GM21381 (cell line): Measurements from ENCODE around the gene ITM2B.
A peak's percentile ranks its signal among the peaks of the same experiment; 100 is the strongest.
"Not testable (repeated sequence)": the region's sequence is repeated elsewhere in the genome, so short reads cannot be mapped to it uniquely, and the experiment has no call there.

Experiments
- ATAC-seq: cut with Tn5 transposase; IDR thresholded peaks from one replicate; pipeline ENCODE4 v1.9.1; 2021; ENCODE audit warnings: mild to moderate bottlenecking, moderate library complexity; ENCODE audit not compliant: unreplicated experiment

ITM2B gene

DNA sequence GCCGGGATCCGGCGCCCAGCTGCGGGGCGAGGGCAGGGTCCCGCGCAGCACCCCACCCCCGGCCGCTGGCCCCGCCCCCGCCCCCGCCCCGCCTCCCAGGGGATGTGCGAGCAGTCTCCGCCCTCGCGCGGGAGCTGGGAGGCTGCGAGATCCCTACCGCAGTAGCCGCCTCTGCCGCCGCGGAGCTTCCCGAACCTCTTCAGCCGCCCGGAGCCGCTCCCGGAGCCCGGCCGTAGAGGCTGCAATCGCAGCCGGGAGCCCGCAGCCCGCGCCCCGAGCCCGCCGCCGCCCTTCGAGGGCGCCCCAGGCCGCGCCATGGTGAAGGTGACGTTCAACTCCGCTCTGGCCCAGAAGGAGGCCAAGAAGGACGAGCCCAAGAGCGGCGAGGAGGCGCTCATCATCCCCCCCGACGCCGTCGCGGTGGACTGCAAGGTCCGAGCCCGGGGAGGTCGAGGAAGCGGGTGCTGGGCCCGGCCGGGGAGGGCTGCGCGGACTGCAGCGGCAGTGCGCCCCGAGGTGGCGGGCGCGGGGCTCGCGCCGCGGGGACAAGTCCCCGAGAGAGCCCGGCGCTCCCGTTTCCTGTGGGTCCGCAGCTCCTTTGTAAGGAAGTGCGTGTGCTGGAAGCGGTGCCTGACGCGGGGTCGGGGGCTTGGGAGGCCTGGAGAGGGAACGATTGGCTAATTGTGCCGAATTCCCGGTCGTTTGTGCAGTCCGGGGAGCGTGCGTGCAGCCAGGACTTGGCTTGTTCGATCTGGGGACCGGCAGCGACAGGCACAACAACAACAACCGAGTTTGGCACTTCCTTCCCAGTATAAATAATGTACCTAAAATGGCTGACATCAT is at the start of gene ITM2B:
TSS of gene ITM2B (plus strand) at position 161 of the 843 bp plus-strand sequence. CDS start at position 316, 155 bp downstream.
- peak; percentile 49 for ATAC-seq

DNA sequence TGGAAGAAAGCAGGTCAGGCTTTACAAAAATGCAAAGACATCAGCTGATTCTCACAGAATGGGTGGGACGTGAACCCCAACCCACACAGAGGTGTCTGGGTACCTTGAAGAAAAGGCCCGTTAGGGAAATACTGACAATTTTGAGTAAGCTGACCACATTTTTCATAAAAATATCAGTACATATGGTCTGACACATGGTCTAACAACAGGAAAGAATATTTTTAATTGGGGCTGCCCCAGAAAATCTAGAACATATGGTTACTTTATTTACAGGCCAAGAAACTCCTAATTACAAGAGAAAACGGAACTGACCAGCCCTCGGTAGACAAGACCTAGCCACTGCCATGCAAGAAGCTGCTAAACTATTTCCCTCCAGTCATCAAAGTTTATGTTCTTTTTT is 48.7 kb upstream of the ITM2B start:
- ATAC-seq, result no peak

DNA sequence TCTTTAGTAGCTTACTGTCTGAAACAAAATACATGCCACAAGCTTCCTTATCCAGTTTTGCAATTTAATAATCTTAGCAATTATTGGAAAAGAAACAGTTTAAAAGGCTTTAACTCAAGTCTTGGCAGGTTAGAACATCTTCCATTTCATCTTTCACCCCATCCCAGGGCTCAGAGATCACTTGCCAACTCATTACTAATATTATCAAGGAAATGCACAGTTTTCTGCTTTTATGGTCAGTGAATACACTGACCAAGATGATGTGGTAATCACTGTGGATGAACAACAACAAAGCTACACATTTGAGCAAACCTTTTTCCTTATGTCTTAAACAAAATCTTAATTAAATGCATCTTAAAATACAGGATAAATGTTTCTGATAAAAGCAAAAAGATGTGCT is 48.0 kb upstream of the ITM2B start:
- no peak for ATAC-seq

DNA sequence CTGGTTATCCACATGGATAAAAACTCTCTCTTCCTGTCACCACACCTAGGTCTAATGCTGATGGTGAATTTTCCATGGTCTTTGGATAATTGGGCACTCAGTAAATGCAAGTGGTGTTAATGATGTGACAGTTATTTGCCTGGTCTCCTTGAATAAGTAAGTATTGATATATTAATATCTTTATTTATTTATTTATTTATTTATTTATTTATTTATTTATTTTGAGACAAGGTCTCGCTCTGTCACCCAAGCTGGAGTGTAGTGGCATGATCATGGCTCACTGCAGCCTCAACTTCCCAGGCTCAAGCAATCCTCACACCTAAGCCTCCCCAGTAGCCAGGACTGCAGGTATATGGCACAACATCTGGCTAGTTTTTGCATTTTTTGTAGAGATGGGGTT is 46.3 kb upstream of the ITM2B start:
- ATAC-seq, result no peak

DNA sequence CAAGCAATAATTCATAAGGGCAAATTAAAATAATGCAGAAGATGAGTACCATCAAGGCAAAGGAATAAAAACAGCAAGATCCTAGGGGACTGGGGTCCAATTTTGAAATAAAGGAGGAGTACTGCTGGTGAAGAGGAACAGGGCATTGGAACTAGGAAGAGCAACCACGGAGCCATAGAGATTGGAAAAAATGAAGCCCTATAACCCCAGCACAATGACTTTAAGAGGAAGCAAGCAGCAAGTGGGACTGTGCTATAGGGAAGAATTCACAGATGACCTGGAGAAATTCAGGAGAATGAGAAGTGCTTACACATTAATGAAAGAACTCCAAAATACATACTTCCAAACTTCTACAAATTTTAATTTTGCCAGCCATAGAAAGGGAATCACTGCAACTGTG is 44.9 kb upstream of the ITM2B start:
- no peak for ATAC-seq

DNA sequence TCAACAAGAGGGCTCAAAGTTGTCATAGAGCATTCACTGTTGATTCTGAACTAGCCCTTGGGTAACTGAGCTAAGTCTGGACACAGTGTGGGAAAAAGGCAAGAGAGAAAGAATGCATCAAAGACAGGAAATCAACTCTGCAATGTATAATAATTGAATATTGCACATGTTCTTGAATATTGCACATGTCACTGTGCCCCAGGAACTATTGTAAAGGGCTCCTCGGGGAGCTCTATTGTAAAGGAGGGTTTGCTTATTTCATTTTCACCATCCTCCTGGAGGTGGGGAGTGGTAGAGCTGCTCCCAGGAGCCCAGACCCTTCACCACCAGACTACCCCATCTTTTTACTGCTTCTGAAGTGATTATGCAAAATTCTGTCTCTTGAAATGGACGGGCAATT is 44.4 kb upstream of the ITM2B start:
- ATAC-seq, result no peak

DNA sequence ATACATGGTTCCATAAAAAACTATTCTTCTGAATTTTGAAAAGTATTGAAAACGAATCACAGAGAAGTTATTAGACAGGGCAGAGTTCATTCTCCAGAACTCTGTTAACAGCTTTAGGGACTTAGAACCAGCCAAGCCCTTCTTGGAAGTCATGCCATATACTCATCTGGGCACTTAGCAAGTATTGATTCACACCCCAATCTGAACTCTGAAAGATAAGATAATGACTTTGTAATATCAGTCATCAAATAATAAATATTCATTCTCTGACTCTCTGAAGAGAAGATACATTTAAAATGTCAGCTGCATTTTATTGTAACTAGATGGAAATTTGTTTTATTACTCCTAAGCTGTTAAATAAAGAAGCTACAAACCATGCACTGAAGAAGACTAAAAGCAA is 43.8 kb upstream of the ITM2B start:
- ATAC-seq, result no peak

DNA sequence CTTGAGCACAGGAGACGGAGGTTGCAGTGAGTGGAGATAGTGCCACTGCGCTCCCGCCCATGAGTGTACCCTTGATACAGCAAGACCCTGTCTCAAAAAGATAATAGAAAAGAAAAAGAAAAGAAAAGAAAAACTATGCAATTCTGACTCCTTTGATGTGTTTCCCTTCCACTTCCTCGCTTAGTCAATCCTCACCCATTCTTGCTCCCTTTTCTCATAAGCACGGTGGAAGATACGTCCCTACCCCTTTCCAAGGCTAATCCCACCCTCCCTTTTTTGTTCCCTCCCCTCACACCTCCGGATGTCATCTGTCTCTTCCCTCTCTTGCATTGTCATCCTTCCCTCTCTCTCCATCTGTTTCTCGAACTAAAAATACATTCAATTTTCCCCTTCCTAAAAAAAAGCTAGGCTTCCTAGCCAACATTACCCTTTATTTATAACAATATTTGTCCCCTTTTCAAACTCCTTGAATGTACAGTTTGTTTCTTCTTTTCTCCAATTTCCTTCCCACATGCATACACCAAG is 40.5 kb upstream of the ITM2B start:
- ATAC-seq, result no peak

DNA sequence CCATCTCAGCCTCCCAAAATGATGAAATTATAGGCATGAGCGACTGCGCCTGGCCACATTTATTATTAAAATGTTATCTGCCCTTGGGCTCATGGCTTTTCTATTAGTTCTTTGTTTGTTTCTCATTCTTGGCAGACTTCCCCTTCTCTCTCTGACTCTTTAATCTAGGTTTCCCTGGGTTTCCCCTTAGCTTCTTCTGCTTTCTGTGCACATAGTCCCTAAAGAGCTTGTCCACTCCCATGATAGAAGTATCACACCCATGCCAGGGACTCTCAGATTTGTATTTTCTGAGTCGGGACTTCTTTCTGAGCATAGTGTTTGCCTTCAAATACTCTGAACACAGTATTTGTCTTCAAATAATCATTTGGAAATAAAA is 38.6 kb upstream of the ITM2B start:
- ATAC-seq, result peak; percentile 78

DNA sequence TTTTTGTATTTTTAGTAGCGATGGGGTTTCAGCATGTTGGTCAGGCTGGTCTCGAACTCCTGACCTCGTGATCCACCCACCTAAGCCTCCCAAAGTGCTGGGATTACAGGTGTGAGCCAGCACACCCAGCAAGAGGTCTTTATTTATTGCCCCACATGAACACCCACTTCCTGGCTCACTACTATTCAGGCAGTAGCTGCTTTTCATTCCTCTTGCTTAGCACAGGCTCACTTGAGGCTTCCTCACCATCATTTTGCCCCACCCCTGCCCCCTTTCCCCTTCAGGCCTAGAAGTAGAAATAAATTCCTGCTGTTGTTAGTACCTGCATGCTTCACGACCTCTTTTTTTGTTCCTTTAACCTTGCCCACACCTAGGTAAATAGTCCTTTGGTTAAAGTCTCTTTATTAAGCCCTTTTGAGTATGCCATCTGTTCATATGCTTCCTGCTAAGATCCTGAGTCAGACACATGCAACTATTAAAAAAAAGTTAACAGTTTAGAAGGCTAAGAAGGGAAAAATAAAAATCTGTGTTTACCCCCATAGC is 33.5 kb upstream of the ITM2B start:
- no peak for ATAC-seq

DNA sequence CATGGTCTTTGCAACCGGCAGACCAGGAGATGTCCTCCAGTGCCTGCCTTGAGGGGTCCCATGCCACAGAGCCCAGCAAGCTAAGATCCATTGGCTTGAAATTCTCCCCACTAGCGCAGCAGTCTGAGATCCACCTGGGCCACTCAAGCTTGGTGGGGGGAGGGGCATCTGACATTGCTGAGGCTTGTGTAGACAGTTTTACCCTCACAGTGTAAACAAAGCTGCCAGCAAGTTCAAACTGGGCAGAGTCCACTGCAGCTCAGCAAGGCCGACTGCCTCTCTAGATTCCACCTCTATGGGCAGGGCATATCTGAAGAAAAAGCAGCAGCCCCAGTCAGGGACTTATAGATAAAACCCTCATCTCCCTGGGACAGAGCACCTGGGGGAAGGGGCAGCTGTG is 32.0 kb upstream of the ITM2B start:
- ATAC-seq, result no peak

DNA sequence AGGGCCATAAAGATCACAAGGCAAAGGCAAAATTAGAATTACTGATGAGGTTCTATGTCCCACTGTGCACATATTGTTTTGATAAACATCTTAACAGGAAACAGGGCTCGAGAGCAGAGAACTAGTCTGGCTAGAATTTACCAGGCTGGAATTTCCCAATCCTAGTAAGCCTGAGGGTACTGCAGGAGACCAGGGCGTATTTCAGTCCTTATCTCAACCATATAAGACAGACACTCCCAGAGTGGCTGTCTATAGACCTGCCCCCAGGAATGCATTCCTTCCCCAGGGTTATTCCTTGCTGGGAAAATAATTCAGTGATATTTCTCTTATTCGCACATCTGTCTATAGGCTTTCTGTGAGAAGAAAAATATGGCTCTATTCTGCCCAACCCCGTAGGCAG is 25.8 kb upstream of the ITM2B start:
- not testable (repeated sequence) for ATAC-seq

DNA sequence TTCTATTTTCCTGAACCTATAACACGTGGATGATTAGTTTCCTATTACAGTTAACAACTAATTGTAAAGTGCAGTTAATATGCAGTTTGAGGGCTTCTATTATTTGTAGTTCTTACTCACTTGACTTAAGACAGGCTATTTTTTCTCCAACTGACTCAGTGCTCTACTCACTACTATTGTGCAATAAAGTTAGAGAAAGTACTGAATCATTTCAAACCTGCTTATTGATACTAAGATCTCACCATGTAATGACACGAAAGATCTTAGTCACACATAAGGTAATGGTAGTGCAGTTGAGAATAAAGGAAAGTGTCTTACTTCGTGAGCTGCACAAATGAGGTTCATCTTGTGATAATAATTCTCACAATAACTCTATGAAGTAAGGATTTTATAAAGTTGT is 22.8 kb upstream of the ITM2B start:
- ATAC-seq, result no peak

DNA sequence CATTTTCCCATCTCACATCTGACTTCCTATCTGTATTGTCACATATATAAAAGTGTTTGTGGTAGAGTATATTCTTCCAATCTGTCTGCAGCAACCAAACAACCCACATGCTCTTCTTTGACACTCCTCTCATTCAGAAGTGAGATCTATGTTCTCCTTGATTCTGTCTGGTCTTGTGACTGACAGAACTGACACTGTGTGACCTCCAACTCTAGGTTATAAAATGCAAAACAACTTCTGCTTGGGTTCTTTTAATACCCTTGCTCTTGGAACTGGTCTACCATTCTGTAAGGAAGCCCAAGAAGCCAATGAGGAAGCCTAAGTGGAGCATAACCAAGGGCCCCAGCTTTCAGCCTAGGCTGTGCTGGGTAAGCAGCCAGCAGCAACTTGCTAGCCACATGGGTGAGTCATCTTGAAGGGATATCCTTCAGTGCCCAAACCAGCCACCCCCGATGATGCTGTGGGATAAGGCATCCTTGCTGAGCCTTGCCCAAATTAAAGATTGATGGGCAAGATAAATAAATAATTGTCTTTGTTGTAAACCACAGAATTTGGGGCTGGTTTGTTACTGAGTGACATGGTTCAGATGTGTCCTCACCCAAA is 18.4 kb upstream of the ITM2B start:
- no peak for ATAC-seq

DNA sequence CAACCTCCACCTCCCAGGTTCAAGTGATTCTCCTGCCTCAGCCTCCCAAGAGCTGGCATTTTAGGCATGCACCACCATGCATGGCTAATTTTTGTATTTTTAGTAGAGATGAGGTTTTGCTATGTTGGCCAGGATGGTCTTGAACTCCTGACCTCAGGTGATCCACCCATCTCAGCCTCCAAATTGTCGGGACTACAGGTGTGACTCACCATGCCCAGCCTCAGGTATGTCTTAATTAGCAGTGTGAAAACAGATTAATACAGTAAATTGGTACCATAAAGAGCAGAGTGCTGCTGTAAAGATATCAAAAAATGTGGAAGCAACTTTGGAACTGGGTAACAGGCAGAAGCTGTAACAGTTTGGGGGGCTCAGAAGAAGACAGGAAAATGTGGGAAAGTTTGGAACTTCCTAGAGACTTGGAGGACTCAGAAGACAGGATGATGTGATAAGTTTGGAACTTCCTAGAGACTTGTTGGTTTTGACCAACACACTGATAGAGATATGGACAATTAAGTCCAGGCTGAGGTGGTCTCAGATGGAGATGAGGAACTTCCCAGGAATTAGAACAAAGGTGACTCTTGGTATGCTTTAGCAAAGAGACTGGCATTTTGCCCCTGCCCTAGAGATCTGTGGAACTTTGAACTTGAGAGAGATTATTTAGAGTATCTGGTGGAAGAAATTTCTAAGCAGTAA is 17.3 kb upstream of the ITM2B start:
- not testable (repeated sequence) for ATAC-seq

DNA sequence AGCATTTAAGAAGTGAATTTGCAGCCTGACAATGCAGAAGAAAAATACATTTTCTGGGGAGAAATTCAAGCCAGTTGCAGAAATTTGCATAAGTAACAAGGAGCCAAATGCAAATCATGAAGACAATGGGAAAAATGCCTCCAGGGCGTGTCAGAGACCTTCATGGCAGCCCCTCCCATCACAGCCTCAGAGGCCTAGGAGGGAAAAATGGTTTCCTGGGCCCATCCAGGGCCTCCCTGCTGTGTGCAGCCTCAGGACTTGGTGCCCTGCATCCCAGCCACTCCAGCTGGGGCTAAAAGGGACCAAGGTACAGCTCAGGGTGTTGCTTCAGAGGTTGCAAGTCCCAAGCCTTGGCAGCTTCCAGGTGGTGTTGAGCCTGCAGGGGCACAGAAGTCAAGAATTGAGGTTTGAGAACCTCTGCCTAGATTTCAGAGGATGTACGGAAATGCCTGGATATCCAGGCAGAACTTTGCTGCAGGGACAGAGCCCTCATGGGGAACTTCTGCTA is 16.7 kb upstream of the ITM2B start:
- no peak for ATAC-seq

DNA sequence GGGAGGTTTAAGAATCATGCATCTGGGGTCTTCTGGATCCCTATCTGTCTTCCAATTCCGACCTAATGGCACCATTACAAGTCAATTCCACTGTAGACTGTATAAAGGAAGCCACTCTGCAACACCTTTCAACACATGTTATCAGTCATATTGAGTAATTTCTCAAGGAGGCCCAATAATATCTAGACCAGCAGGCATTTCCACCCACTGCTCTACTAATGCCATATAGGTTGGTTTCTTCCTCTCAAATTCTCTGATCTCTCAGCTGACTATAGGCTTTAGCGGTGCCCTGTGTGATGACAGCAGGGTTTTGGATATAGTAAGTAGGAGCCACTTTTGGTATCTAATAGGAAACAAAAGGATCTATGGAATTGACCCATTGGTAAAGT is 12.4 kb upstream of the ITM2B start:
- ATAC-seq, result no peak

DNA sequence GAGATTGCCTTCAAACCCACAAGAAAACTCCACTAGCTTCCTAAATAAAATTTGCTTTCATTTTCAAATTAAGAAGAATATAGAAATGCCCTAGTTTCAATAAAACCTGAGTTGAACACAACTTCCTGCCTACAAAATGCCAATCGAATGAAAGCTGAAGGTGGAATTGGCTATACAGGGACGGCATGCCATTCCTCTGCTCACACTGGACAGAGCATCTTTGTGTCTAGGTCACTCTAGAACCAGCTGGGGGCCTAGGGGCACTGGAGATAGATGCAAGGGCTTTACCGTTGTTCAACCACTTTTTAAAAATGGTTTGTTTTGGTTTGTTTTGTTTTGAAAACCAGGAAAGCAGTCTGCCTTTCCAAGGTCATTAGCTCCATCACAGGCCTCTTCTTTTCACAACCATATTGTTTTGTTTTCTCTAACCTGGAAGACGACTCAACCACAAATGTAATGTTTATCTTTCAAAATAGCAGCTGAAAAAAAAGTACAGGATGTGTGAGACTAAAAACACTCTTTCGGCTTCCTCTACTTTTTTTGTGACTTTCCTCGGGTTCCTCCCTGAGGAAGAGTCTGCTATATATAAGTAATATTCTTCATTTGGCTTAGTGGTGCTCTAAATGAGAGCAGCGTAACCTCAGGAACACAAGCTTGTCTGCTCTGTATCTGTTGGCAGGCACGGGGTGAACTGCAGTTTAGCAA is 11.9 kb upstream of the ITM2B start:
- ATAC-seq, result no peak

DNA sequence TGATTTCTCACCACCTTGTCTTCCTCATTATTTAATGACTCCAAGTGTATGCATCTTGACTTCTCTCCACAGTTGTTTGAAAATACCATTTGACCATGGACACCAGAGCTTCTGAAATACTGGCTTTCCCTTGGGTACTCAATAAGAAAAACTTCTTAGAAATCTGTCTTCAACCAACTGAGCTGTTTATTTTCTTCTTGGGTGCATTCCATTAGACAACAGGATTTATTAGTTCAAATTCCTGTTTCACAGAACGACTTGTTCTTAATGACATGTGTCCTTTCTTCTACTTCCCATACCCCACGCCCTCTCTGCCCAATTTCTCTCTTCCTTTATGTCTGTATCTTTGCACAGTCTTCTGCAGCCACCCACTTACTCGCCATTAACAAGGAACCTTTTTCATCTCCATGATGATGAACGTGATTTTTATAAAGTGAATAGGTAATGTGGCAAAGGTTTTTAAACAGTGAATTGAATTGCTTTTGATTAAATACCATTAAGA is 11.3 kb upstream of the ITM2B start:
- ATAC-seq, result no peak
